ENCODE data around the gene DENND1A.
A peak's percentile ranks its signal among the peaks of the same experiment; 100 is the strongest.

Gene DENND1A

DNA sequence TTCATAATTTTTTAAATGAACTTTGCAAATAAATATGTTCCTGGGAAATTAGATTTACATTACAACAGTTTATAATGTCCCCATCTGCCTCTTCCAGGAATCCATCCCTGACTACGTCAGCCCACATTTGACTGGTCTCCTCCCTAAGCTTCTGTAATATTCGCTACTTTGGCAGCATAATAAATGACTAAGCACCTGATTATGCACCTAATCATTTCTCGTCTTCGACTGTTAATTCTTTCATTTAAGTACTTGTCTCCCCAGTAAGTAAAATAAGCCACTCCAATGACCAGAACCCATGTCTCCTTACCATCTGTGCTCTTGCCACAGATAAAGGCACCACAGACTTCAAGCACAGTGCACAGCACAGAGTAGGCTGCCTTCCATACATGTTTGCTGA, 122.7 kb downstream of the DENND1A start:
- DNase-seq: no peak

DNA sequence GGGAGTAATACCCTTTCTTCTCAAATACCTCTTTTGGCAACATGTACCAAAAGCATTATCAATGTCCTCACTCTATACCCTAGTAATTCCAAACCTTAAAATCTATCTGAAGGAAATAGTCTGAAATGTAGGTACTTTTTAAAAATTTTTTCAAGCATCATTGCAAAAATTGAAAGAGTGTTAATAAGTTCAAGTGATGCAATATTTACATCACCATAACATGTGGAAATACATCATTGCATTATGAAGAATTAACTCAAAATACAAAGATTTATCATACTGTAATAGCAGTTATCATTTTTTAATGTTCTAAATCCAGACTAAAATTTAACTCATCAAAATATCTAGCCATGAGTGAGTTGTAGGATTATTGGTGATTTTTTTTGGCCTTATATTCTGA, 123.1 kb downstream of the DENND1A start:
- no peak for DNase-seq

DNA sequence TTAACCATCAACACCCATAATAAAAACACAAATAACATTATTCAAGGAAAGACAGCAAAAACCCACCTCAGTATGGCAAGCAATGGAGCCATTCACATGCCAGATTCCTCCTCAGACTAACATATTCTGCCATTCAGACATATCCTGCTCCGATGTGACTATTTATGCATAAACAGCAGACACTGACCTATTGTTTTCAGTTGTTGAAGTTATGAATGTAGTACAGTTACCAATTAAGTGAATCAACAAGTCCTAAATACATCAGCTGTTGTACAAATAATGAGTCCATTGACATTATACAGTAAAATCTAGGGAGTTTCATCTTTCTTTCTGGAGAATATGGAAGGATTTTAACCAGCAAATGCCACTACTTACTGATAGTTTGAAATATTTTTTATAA, 131.7 kb downstream of the DENND1A start:
- no peak for DNase-seq

- DNase-seq: no peak
Measured at GRCh38 chr9:123796618-123797484, 133.1 kb downstream of the DENND1A start.

DNA sequence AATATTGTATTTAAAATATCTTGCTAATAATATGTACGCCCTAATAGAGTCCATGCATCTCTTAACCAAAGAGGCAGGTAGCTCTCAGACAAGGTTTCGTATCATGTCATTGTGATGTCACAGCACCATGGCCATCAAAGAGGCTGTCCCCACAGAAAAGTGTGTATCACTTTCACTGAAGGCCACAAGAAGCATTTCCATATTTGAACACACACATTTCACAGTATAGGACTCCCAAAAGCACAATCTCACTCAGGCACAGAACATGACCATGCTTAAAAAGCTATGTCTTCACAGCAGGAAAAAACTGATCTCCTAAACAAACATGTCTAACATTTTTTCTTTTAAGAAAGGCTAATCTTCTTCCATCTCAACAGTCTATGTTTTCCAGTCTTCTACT, 133.8 kb downstream of the DENND1A start:
- DNase-seq: no peak

DNA sequence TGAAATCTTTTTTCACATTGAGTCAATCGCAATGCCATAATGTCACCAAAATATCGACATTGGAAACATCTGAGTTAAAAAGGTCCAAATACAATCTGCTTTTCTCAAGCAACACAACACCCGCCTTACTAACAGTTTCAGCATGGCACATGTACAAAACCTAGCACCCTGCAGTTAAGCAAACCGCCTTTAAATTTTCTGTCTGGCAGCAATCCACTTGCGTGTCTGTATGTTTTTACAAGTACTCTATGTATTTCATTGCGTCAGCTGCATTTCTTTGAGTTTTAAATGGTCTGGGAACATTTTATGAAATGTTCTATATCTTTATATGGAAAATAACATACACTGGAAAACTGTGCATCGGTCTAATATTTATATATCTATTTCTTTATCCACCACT, 134.6 kb downstream of the DENND1A start:
- DNase-seq: peak; percentile 28

- no peak for DNase-seq
Measured at GRCh38 chr9:123792501-123792900, 137.4 kb downstream of the DENND1A start.

GRCh38 chr9:123789554-123790292, 140.2 kb downstream of the DENND1A start:
- DNase-seq: no peak

DNA sequence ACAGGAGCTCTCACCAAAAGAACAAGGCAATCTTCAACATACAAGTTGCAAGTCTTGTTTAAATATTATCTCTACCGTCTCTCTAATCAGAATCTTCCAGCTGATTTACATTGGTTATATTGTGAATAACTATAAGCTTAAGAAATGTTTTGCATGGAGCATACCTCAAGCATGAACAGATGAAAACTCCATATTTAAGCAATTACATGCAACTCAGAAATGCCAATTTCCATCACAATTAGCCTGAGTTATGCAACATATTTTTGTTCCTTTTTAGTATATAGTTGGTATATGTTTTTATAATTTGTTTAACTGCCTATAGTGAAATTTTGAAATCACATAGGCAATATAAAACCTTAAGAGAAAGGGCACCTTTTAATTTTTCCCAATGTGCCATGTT, 142.5 kb downstream of the DENND1A start:
- no peak for DNase-seq

- DNase-seq: no peak
Measured at GRCh38 chr9:123784518-123784917, 145.4 kb downstream of the DENND1A start.

GRCh38 chr9:123778232-123778902, 151.6 kb downstream of the DENND1A start:
- DNase-seq: no peak

DNA sequence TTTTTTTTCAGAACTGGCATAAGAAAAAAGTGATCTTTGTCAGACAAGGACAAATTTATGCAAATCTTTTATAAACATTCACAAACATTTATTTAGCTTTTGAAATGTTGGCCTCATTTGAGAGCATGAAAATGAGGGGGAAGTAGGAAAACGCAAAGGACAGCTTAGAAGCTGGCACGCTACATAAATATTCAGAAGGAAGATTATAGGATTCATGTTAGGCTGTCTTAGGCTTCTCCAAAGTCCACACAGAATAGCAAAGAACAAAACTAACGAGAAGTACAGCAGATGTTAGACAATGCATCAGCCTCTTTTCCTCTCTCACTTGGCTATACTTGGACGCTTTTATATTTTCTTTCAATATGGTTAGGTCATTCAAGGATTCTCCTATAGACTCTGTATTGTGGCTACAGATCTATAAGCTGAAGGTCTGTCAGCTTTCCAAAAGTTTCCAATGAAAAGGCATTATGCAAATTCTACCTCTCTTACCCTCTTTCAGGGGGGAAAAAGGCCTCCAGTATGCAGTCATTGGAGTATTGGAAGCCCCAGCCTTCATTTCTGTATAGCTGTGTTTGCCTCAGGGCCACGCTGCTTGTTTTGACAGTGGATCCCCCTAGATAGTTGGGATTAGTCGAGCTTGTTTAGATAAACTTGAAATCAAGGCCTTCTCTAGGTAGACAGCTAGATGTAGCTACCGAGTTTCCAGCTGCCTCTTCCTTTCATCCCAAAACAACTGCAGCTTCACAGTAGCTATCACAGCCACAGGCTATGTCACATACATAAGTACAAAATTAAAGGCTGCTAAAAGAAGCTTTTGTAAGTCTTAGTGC, 153.0 kb downstream of the DENND1A start:
- DNase-seq: no peak

DNA sequence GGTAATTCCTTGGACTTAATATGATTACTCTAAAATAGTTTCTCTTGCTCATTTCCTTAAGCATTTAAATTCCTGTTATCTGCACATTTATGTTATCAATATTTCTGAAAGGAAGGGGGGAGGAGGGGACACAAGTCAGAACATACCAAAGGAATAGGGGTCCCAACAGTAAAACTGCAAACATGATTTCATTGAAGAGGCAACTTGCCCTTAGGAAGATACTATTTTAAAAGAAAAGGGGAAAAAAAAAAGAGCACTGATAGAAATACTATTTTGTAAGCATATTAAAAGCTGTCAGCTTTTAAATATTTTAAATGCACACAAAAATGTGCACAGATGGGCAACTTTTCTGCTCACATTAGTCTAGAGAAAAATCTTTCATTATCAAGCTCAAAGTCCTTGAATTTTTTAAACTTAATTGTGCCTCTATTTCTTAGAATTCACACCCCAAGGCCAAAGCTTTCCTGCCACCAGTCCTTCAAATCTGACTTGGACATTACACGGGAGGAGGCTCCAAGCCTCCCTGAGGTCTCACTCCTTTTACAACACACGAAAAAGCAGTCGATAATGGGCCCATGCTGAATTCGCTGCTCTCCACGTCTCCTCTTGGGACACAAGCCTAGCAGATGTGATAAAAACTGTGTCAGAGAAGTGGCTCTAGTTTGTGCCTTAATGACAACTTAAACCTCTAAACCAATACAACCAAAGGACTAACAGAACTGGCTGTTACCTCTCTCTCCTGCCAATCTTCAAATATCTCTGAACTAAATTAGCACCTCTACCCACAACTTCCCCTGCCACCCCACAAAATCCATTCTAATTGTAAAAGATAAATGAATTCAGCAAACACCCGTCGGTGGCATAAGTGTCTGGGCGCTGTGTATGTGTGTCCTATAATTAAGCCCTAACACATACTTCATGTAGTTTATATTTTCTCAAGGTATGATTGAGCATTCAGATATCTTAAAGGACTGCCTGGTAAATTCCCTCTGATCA, 154.3 kb downstream of the DENND1A start:
- DNase-seq: no peak

GRCh38 chr9:123773783-123774182, 156.1 kb downstream of the DENND1A start:
- DNase-seq: no peak

DNA sequence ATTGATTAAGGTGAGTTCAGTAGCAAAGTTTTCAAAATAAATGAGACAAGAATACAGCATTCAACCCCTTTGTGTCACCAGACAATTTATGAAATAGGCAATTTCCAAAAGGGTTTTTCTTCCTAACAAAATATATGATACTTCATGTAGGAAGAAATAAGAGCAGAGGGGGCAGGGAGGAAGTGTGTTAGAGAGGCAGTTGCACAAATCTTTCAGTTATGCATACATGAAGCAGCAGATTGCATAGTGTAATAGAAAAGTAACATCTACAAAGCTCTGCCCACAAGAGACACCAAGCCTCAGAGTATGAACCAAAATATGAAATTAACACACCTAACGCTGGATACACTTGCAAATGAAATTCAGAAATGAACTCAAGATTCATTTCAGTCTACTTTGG, 157.0 kb downstream of the DENND1A start:
- DNase-seq: no peak

DNA sequence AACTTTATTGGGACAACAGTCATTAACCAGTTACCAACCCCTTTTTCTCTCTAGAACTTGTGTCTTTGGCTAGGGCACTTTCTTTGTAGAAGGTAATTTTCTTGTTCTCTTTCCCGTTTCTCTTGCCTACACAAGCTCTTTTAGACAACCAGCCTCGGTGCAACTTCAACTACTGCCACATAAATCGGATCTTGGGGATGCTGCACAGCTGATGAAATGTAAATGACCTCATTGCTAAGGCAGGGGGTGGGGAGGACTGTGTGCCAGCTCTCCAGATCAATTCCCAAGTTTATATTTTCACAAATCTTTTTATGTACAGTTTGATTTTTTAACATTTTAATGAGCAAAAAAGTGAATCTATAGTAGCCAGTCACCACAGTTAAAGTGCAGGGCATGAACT, 157.6 kb downstream of the DENND1A start:
- no peak for DNase-seq

DNA sequence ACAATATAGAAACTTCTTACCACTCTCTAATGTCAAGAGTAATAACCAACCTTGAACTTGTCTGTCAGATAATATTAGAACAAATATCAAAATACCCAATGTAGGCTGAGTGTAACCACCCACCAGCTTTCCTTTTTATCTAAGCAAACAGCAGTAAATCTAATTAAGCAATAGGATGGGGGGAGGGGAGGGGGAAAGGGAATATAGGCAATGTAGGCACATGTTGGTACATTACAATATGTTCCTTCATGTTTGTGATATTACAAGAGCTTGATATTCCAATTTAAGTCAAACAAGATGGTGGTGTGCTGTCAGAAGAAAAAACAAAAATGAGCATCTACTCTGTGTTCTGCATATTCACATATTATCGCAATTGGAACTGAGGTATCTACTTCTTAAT, 158.2 kb downstream of the DENND1A start:
- no peak for DNase-seq

- peak; percentile 38 for DNase-seq
Measured at GRCh38 chr9:123769719-123770118, 160.2 kb downstream of the DENND1A start.

- no peak for DNase-seq
Measured at GRCh38 chr9:123763910-123764588, 165.9 kb downstream of the DENND1A start.

- no peak for DNase-seq
Measured at GRCh38 chr9:123761905-123762605, 167.9 kb downstream of the DENND1A start.

All from right hindlimb (tissue), 1 donor.